ENCODE results near the gene MUC5B. TPM values are rescaled to one million over a fixed set of nuclear protein-coding genes. Genes with fewer than 3 reads are reported as not detected.
"Not testable (repeated sequence)": the region's sequence is repeated elsewhere in the genome, so short reads cannot be mapped to it uniquely, and the experiment has no call there.

Gene MUC5B
- total RNA-seq (10 to 100 TPM in 1 of 2 donors, under 1 TPM in 1; 0.06 to 33.4 TPM), polyA plus RNA-seq (ENCODE audit: insufficient read length in 6 of 6) (under 1 TPM; 0.13 to 0.40 (median 0.27) TPM)
- long read RNA-seq, donor 1: 0 reads
- long read RNA-seq, donor 2: 0 reads
- long read RNA-seq, donor 3: 0 reads
- long read RNA-seq, donor 4: 0 reads
- long read RNA-seq, donor 5: 0 reads
- long read RNA-seq, donor 6: 0 reads
- long read RNA-seq, donor 7: 0 reads
- long read RNA-seq, donor 8: 0 reads
- long read RNA-seq, donor 9: 0 reads
- long read RNA-seq, donor 10: 0 reads
- long read RNA-seq, donor 11: 0 reads
- long read RNA-seq, donor 12: 0 reads

- TF ChIP-seq, protein P1, sequence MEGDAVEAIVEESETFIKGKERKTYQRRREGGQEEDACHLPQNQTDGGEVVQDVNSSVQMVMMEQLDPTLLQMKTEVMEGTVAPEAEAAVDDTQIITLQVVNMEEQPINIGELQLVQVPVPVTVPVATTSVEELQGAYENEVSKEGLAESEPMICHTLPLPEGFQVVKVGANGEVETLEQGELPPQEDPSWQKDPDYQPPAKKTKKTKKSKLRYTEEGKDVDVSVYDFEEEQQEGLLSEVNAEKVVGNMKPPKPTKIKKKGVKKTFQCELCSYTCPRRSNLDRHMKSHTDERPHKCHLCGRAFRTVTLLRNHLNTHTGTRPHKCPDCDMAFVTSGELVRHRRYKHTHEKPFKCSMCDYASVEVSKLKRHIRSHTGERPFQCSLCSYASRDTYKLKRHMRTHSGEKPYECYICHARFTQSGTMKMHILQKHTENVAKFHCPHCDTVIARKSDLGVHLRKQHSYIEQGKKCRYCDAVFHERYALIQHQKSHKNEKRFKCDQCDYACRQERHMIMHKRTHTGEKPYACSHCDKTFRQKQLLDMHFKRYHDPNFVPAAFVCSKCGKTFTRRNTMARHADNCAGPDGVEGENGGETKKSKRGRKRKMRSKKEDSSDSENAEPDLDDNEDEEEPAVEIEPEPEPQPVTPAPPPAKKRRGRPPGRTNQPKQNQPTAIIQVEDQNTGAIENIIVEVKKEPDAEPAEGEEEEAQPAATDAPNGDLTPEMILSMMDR (IDR thresholded peaks at IDR 0.05): no peak
- DNase-seq (peak in 2 of 4 donors; percentile 47 to 72), ATAC-seq (no peak)
- Histone ChIP-seq H3K4me1 (no peaks in the 10 kb centered on the region), H3K27ac (no peak within 1 kb of the TSS), H3K36me3 (no peaks in the 10 kb centered on the region), H3K9me3 (no peaks in the 10 kb centered on the region), H3K4me3 (no peak within 1 kb of the TSS), H3K27me3 (peaks cover 0 to 100% of the 10 kb centered on the region in 2 donors)
- intact Hi-C loops (cut with DNase I): no loop called here
These were observed at the start of gene MUC5B for GRCh38 chr11:1222491-1223345. Gene MUC5B, plus strand, starts transcription at chr11:1223066. Its CDS starts 58 bp downstream, at chr11:1223124.

DNA sequence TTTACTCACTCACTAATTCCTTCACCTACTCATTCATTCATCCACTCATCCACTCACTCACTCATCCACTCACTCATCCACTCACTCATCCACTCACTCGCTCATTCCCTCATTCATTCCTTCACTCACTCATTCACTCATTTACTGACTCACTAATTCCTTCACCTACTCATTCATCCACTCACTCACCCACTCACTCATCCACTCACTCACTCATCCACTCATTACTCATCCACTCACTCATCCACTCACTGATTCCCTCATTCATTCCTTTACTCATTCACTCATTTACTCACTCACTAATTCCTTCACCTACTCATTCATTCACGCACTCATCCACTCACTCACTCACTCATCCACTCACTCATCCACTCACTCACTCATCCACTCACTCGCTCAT lies 49.5 kb upstream of the MUC5B start:
- H3K36me3 ChIP-seq; H3K27ac ChIP-seq; H3K27me3 ChIP-seq; H3K4me3 ChIP-seq; H3K4me1 ChIP-seq; DNase-seq; ATAC-seq; intact Hi-C loops (cut with DNase I); H3K9me3 ChIP-seq: not testable (repeated sequence)

DNA sequence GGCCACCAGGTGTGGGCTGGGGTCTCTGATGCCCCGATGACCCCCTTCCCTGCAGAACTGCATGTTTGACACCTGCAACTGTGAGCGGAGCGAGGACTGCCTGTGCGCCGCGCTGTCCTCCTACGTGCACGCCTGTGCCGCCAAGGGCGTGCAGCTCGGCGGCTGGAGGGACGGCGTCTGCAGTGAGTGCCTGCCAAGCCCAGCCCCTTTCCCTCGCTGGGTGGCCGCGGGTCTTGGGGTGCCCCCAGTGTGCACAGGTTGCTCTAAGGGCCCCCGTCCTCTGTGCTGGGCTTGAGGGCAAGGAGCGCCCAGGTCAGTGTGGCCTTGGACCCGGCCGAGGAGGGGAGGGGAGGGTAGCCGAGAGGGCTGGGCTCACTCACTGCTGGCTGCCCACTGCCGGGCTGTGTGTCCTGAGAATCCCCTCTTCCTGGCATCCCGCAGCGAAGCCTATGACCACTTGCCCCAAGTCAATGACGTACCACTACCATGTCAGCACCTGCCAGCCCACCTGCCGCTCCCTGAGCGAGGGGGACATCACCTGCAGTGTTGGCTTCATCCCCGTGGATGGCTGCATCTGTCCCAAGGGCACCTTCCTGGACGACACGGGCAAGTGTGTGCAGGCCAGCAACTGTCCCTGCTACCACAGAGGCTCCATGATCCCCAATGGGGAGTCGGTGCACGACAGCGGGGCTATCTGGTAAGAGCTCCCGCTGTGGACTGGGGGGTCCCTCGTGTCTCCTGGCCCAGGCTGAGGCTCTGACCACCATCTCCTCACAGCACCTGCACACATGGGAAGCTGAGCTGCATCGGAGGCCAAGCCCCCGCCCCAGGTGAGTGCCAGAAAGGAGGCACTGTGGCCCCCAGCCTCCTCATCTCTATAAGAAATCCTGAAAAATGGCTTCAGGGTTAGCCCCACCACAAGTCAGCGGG lies 48.2 kb upstream of the MUC5B start:
- Histone ChIP-seq H3K36me3 (no peaks in the 10 kb centered on the region), H3K27me3 (peaks cover 0 to 13% of the 10 kb centered on the region in 2 donors), H3K27ac (no peak overlapping the region), H3K4me1 (no peaks in the 10 kb centered on the region), H3K4me3 (no peak overlapping the region), H3K9me3 (no peaks in the 10 kb centered on the region)
- ATAC-seq: no peak
- TF ChIP-seq, protein P1 (IDR thresholded peaks at IDR 0.05): no peak
- intact Hi-C loops (cut with DNase I): no loop called here
- peak in 1 of 4 donors; percentile 68 for DNase-seq

DNA sequence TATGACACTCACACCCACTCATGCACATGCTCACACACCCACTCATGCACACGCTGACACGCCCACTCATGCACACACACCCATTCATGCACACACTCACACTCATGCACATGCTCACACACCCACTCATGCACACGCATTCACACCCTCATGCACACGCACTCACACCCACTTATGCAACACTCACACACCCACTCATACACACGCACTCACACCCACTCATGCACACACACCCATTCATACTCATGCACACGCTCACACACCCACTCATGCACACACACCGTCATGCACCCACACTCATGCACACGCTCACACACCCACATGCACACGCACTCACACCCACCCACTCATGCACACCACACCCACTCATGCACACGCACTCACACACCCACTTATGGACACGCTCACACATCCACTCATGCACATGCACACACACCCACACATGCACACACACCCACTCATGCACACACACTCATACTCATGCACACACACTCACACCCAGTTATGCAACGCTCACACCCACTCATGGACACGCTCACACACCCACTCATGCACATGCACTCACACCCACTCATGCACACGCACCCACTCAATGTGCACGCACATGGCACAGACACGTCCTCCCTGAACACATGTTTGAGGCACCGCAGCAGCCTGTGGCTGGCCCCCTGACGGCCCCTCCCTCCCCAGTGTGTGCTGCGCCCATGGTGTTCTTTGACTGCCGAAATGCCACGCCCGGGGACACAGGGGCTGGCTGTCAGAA lies 47.2 kb upstream of the MUC5B start:
- DNase-seq (peak in 1 of 4 donors; percentile 39), ATAC-seq (no peak)
- no peaks in the 10 kb centered on the region for H3K36me3 ChIP-seq
- no peak overlapping the region for H3K27ac ChIP-seq
- H3K4me3 ChIP-seq: no peak overlapping the region
- H3K4me1 ChIP-seq: no peaks in the 10 kb centered on the region
- peaks cover 0 to 23% of the 10 kb centered on the region in 2 donors for H3K27me3 ChIP-seq
- intact Hi-C loops (cut with DNase I): no loop called here
- TF ChIP-seq, protein P1 (IDR thresholded peaks at IDR 0.05): no peak
- no peaks in the 10 kb centered on the region for H3K9me3 ChIP-seq
